Stimulated activated CD8-positive, alpha-beta memory T cell treated with anti-CD3 and anti-CD28 coated beads, Interleukin-12 subunit alpha, Interleukin-12 subunit beta, amount 100 ng/mL, for 24 hours (primary cell): ENCODE data around the gene TBC1D16.

ENCODE experiments used
- DNase-seq: peaks from one replicate; pipeline ENCODE4 v3.0.0-alpha.2; 2020; ENCODE audit errors: extremely low read depth

Gene TBC1D16

GRCh38 chr17:79888811-79889634, 146.6 kb downstream of the TBC1D16 start:
- no peak for DNase-seq

- no peak for DNase-seq
These were observed 147.6 kb downstream of the TBC1D16 start for GRCh38 chr17:79888009-79888540.

- no peak for DNase-seq
These were observed 148.2 kb downstream of the TBC1D16 start for GRCh38 chr17:79887451-79887991.

GRCh38 chr17:79883202-79883601, 152.5 kb downstream of the TBC1D16 start:
- DNase-seq = no peak
